Suprapubic skin (tissue), 4 donors: ENCODE measurements around the gene SPAG8. TPM values are rescaled to one million over a fixed set of nuclear protein-coding genes. Genes with fewer than 3 reads are reported as not detected.

Experiments used
- DNase-seq, 2 donors: peaks; one replicate each; pipeline ENCODE4 v3.0.0-alpha.2; 2019; ENCODE audit warnings: low spot score in 2 of 2
- H3K27ac ChIP-seq: fragments of 200-600 bp; sonication (generic); one replicate; pipeline ENCODE4 v1.5.1; 2019
- H3K27me3 ChIP-seq: fragments of 200-600 bp; sonication (generic); one replicate; pipeline ENCODE4 v1.5.1; 2019
- H3K36me3 ChIP-seq: fragments of 200-600 bp; sonication (generic); one replicate; pipeline ENCODE4 v1.5.1; 2019
- H3K4me1 ChIP-seq: fragments of 200-600 bp; sonication (generic); one replicate; pipeline ENCODE4 v1.5.1; 2019
- H3K4me3 ChIP-seq: fragments of 200-600 bp; sonication (generic); one replicate; pipeline ENCODE4 v1.5.1; 2019; ENCODE audit warnings: mild to moderate bottlenecking
- H3K9me3 ChIP-seq: fragments of 200-600 bp; sonication (generic); one replicate; pipeline ENCODE4 v1.5.1; 2019
- CTCF ChIP-seq, 2 donors: fragments of 200-600 bp in 1 of 2; fragments of 450-650 bp in 1 of 2; sonication (generic) in 1 of 2; IDR thresholded peaks; one replicate each; pipeline ENCODE4 v1.5.1; 2016 to 2019; ENCODE audit warnings: antibody characterized with exemption in 2 of 2, mild to moderate bottlenecking in 1 of 2, moderate library complexity in 1 of 2
- EP300 ChIP-seq: sonication (generic); formaldehyde crosslinking; IDR thresholded peaks from one replicate; pipeline ENCODE4 v1.6.1; 2017; ENCODE audit warnings: antibody characterized with exemption
- POLR2A ChIP-seq, 2 donors: fragments of 450-650 bp; IDR thresholded peaks; one replicate each; pipeline ENCODE4 v1.6.1; 2017; ENCODE audit warnings: antibody characterized with exemption in 2 of 2, mild to moderate bottlenecking in 2 of 2, moderate library complexity in 2 of 2
- POLR2AphosphoS5 ChIP-seq, 3 donors: sonication (generic); formaldehyde crosslinking; IDR thresholded peaks; one replicate each; pipeline ENCODE4 v1.6.1; 2017; ENCODE audit warnings: antibody characterized with exemption in 3 of 3
- WGBS: methylation state at CpG from one replicate; pipeline ENCODE4 v1.1.5; 2018; 5-methylcytosine and 5-hydroxymethylcytosine counted together
- total RNA-seq, 4 donors: library from RNA; depleted of rRNA; stranded (reverse); fragments of >200 nt; gene quantifications; one replicate each; pipeline ENCODE4 v1.1.0, GENCODE V29; 2016

The SPAG8 gene
- total RNA-seq, 4 donors from 2014 or later = 0.47 to 0.53 (median 0.52) TPM; not detected in 1

DNA sequence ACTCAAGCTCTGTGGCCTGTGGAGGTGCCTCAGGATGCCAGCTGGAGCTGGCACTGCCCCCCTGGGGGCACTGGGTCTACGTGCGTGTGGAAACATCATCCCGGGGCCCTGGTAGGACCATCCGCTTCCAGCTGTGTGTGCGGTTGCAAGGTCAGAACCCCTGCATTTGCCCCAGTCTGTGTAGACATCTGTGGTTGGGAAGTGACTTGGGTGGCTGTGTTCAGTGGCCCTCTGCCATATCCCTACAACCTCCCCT, 29.5 kb upstream of the SPAG8 start:
- H3K4me1 ChIP-seq = peaks cover 46% of the 10 kb centered on the region
- 88% methylated on average over 4 of the region's 5 CpGs for WGBS
- no peak for DNase-seq
- TF ChIP-seq POLR2AphosphoS5 (IDR thresholded peaks at IDR 0.05) (no peak), EP300 (no peak), POLR2A (IDR thresholded peaks at IDR 0.05) (no peak), CTCF (IDR thresholded peaks at IDR 0.05) (no peak)
- H3K27ac ChIP-seq = no peak overlapping the region
- H3K9me3 ChIP-seq = no peaks in the 10 kb centered on the region
- H3K4me3 ChIP-seq = no peak overlapping the region
- no peaks in the 10 kb centered on the region for H3K27me3 ChIP-seq
- no peaks in the 10 kb centered on the region for H3K36me3 ChIP-seq

GRCh38 chr9:35840881-35841644, 29.0 kb upstream of the SPAG8 start:
- H3K9me3 ChIP-seq = no peaks in the 10 kb centered on the region
- 89% methylated on average over 12 of the region's 15 CpGs for WGBS
- DNase-seq = peak in 1 of 2 donors; percentile 35
- H3K4me1 ChIP-seq = peaks cover 41% of the 10 kb centered on the region
- TF ChIP-seq CTCF (IDR thresholded peaks at IDR 0.05) = no peak
- TF ChIP-seq POLR2AphosphoS5 (IDR thresholded peaks at IDR 0.05) = no peak
- no peak for TF ChIP-seq EP300
- TF ChIP-seq POLR2A (IDR thresholded peaks at IDR 0.05) = no peak
- no peak overlapping the region for H3K27ac ChIP-seq
- no peaks in the 10 kb centered on the region for H3K36me3 ChIP-seq
- H3K4me3 ChIP-seq = no peak overlapping the region
- no peaks in the 10 kb centered on the region for H3K27me3 ChIP-seq

GRCh38 chr9:35839926-35840325, 27.9 kb upstream of the SPAG8 start:
- no peaks in the 10 kb centered on the region for H3K27me3 ChIP-seq

DNA sequence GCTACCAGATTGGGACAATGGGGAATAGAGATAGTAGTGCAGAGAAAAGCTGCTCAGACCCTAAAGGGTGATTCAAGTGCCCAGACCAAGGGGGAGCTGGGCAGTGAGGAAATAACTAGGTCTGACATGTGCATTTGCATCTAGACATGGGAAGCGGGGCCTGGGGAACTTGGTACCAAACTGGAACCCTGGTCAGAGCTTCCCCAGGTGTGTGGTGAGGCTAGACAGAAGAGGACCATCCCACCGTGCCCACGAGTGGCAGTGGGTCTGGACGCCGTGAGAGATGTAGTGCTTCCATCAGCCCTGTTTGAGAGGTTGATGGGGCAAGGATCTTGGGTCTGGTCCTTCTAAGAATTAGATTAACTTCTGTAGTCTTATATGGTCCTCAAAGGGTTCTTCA, 24.5 kb upstream of the SPAG8 start:
- DNase-seq = no peak
- no peak overlapping the region for H3K4me3 ChIP-seq
- TF ChIP-seq CTCF (IDR thresholded peaks at IDR 0.05) = no peak
- TF ChIP-seq POLR2AphosphoS5 (IDR thresholded peaks at IDR 0.05) = no peak
- TF ChIP-seq EP300 = no peak
- TF ChIP-seq POLR2A (IDR thresholded peaks at IDR 0.05) = no peak
- H3K4me1 ChIP-seq = peaks cover 38% of the 10 kb centered on the region
- no peaks in the 10 kb centered on the region for H3K9me3 ChIP-seq
- H3K36me3 ChIP-seq = no peaks in the 10 kb centered on the region
- 99% methylated on average over 5 of the region's 5 CpGs for WGBS
- H3K27me3 ChIP-seq = no peaks in the 10 kb centered on the region
- H3K27ac ChIP-seq = no peak overlapping the region

More at GRCh38 chr9:35839926-35840325, 27.9 kb upstream of the SPAG8 start:
- DNase-seq = no peak
- no peak overlapping the region for H3K27ac ChIP-seq
- no peak overlapping the region for H3K4me3 ChIP-seq
- TF ChIP-seq POLR2AphosphoS5 (IDR thresholded peaks at IDR 0.05) (no peak), CTCF (IDR thresholded peaks at IDR 0.05) (no peak), POLR2A (IDR thresholded peaks at IDR 0.05) (no peak), EP300 (no peak)
- no peaks in the 10 kb centered on the region for H3K9me3 ChIP-seq
- peaks cover 40% of the 10 kb centered on the region for H3K4me1 ChIP-seq
- H3K36me3 ChIP-seq = no peaks in the 10 kb centered on the region
- 87% methylated on average over 5 of the region's 5 CpGs for WGBS

- H3K27ac ChIP-seq = no peak overlapping the region
Measured at GRCh38 chr9:35835766-35836165, 23.7 kb upstream of the SPAG8 start.

More at GRCh38 chr9:35835766-35836165, 23.7 kb upstream of the SPAG8 start:
- DNase-seq = no peak
- H3K9me3 ChIP-seq = no peaks in the 10 kb centered on the region
- peaks cover 36% of the 10 kb centered on the region for H3K4me1 ChIP-seq
- WGBS = 88% methylated on average over 2 of the region's 2 CpGs
- no peak for TF ChIP-seq POLR2AphosphoS5 (IDR thresholded peaks at IDR 0.05)
- TF ChIP-seq EP300 = no peak
- no peak for TF ChIP-seq CTCF (IDR thresholded peaks at IDR 0.05)
- no peak for TF ChIP-seq POLR2A (IDR thresholded peaks at IDR 0.05)
- no peaks in the 10 kb centered on the region for H3K27me3 ChIP-seq
- H3K4me3 ChIP-seq = no peak overlapping the region
- H3K36me3 ChIP-seq = no peaks in the 10 kb centered on the region
